HCT116 (cell line): ENCODE data around the gene TENT5A.

ENCODE experiments used
- CTCF ChIP-seq, 3 experiments: fragments of 200-600 bp in 1 of 3; sonication (generic) in 1 of 3; IDR thresholded peaks in 2 of 3; conservative IDR thresholded peaks in 1 of 3; 2 replicates each; pipeline ENCODE4 v1.5.1; 2012 to 2017; ENCODE audit warnings: low read depth in 2 of 3, low read length in 2 of 3, antibody characterized with exemption in 1 of 3, borderline replicate concordance in 1 of 3, control low read depth in 1 of 3, mild to moderate bottlenecking in 1 of 3, mixed read lengths in 1 of 3, mixed run types in 1 of 3, moderate library complexity in 1 of 3; ENCODE audit not compliant: insufficient read depth in 1 of 3
- MAX ChIP-seq: IDR thresholded peaks from 2 replicates; pipeline ENCODE4 v1.6.1; 2012
- POLR2A ChIP-seq: IDR thresholded peaks from 2 replicates; pipeline ENCODE4 v1.7.0; 2011; ENCODE audit warnings: borderline replicate concordance; ENCODE audit not compliant: insufficient read depth, insufficient read length; ENCODE audit errors: extremely low read depth

- no peak for TF ChIP-seq POLR2A
- TF ChIP-seq CTCF (IDR thresholded peaks at IDR 0.05 in 2 of 3, conservative IDR thresholded peaks at IDR 0.05 in 1 of 3; ENCODE audit: borderline replicate concordance in 1 of 3, insufficient read depth in 1 of 3, low read depth in 2 of 3, low read length in 2 of 3), result no peak
- TF ChIP-seq MAX, result no peak
Observed at GRCh38 chr6:81763051-81763450, 10.6 kb upstream of the TENT5A start.
